Left colon (tissue), 2 donors: ENCODE data around the gene LRRC56. TPM values are rescaled to one million over a fixed set of nuclear protein-coding genes. Genes with fewer than 3 reads are reported as not detected.
"Not testable (repeated sequence)": the region's sequence is repeated elsewhere in the genome, so short reads cannot be mapped to it uniquely, and the experiment has no call there.

Source experiments
- ATAC-seq: fragments of 200-7000 bp; cut with Tn5 transposase; one replicate; pipeline ENCODE4 v1.9.1; 2020; ENCODE audit warnings: mild to moderate bottlenecking, moderate library complexity
- DNase-seq, 2 donors: peaks; one replicate each; pipeline ENCODE4 v3.0.0-alpha.2; 2020
- intact Hi-C, 2 donors: fragments of 100-400 bp; cut with DNase I in 1 of 2; cut with micrococcal nuclease in 1 of 2; formaldehyde crosslinking; loops; one replicate each; pipeline versions ENCODE4 v1.11.2 to v1.14.0; 2022; cut with DNase I, micrococcal nuclease
- total RNA-seq, 2 donors: library from RNA; stranded (reverse); fragmentation: NEBNext Ultra II Directional; extraction: Animal tissue kit (Norgen Biotek cat#: 25700); gene quantifications; one replicate each; pipeline ENCODE4 v1.2.1, GENCODE V29; 2021
- donor health status: DM: no; HTN: no; CAD: no.
- donor health status: DM: yes; HTN: yes; CAD: no.

LRRC56 gene
- total RNA-seq, 2 donors from 2014 or later: 3.7 to 4.7 TPM

GRCh38 chr11:516400-516799 lies 20.9 kb upstream of the LRRC56 start:
- intact Hi-C loops: no loop called here
- ATAC-seq (no peak), DNase-seq (no peak)

GRCh38 chr11:516918-517685 lies 20.2 kb upstream of the LRRC56 start:
- DNase-seq, ATAC-seq, intact Hi-C loops: not testable (repeated sequence)

DNA sequence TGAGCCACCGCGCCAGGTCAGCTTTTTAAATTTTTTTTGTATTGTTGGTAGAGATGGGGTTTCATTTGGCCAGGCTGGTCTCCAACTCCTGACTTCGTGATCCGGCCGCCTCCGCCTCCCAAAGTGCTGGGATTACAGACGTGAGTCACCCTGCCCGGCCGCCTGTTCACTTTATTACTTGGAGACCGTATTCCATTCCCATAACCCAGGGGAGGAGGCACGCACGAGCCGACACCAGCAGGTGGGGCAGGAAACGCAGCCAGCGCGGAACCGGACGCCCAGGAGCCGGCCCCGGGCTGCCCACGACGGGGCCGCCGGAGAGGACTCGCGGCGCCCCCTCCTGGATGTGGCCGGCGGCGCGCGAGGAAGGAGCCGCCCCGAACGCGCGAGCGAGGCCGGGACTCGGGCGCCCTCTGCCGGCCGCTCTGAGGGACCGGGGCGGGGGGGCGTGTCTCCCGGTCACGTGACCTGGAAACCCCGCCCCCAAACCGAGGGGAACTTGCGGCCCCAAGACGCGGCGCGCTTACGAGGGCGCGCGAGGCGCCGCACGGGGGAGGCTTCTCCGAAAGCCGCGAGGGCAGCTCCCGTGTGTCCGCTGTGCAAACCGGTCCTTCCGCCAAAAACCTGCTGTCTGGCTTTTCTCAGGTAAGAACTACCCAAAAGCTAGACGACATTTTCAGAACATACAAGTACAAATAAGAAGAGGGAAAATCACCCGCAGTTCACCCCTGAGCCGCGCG lies 18.7 kb upstream of the LRRC56 start:
- peak; percentile 99 for ATAC-seq
- intact Hi-C loops: no loop called here

GRCh38 chr11:520428-521176 lies 16.7 kb upstream of the LRRC56 start:
- DNase-seq (peak in 1 of 2 donors; percentile 8), ATAC-seq (no peak)
- intact Hi-C loops: no loop called here

More for the DNA sequence above, 18.7 kb upstream of the LRRC56 start:
- peak; percentile 92 to 96 for DNase-seq

- no peak for ATAC-seq
- intact Hi-C loops: no loop called here
These were observed 16.1 kb upstream of the LRRC56 start for GRCh38 chr11:521177-521688.

DNA sequence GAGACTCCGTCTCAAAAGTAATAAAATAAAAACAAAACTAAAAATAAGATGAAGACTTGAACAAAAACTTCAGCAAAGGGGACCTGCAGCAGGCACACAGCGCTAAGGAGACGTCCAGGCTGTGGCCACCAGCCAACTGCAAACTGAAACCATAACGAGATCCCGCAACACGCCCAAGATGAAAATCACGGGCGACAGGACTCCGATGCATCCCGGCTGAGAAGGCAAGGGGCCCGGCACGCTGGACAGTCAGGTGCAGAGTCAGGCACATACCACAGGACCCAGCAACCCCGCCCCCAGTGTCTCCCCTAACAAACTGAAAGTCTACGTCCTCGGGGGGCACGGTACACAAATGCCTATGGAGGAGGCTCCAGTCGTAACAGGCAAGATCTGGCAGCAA lies 11.1 kb upstream of the LRRC56 start:
- intact Hi-C loops: no loop called here
- ATAC-seq (no peak), DNase-seq (peak in 1 of 2 donors; percentile 5)

More at GRCh38 chr11:521177-521688, 16.1 kb upstream of the LRRC56 start:
- DNase-seq: no peak

GRCh38 chr11:528166-528814 lies 9.0 kb upstream of the LRRC56 start:
- ATAC-seq (no peak), DNase-seq (no peak)
- intact Hi-C loops: no loop called here

- no peak for DNase-seq
- no peak for ATAC-seq
- intact Hi-C loops: no loop called here
These were observed 8.3 kb upstream of the LRRC56 start for GRCh38 chr11:528815-529727.

DNA sequence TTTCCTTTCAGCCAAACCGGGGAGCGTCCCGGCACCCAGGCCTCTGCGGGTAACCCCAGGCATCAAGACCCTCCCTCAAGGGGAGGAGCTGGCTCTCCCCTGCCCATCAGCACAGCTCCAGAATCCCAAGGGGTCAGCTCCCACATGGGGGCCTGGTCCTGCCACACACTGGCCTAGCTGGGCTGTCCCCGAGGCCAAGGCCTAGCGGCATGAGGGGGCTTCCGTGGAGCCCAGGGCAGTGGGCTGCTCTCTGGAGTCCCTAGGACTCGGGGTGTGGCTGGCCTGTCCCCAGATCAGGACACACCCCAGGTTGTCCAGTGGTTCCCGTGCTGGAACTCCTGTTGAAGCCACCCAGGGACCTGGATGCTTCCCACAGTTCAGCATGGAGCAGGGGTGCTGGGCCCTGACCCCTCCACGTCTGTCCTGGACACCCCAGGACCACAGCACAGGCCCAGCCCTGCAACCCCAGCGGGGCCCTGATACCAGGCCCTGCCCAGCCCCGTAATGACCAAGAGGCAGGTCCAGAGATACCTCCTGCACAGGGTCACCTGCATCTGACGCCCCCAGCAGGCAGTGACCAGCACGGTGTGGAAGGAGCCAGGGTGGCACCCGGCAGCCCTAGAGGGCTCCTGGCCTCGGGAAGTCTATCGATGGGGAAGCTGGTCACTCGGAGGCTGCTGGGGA lies 7.5 kb upstream of the LRRC56 start:
- intact Hi-C loops: no loop called here
- DNase-seq: no peak
- ATAC-seq: no peak

- intact Hi-C loops: no loop called here
- DNase-seq (no peak), ATAC-seq (no peak)
These were observed 6.1 kb upstream of the LRRC56 start for GRCh38 chr11:530960-531831.

GRCh38 chr11:531919-532526 lies 5.3 kb upstream of the LRRC56 start:
- DNase-seq (no peak), ATAC-seq (no peak)
- intact Hi-C loops: no loop called here

GRCh38 chr11:532527-532985 lies 4.8 kb upstream of the LRRC56 start:
- peak in 1 of 2 donors; percentile 7 for DNase-seq

GRCh38 chr11:532986-533585 lies 4.2 kb upstream of the LRRC56 start:
- ATAC-seq: no peak
- intact Hi-C loops: no loop called here
- DNase-seq: peak in 1 of 2 donors; percentile 24

More at GRCh38 chr11:532527-532985, 4.8 kb upstream of the LRRC56 start:
- ATAC-seq: no peak
- intact Hi-C loops: no loop called here

GRCh38 chr11:533586-534395 lies 3.5 kb upstream of the LRRC56 start:
- ATAC-seq: no peak
- intact Hi-C loops: no loop called here
- peak in 1 of 2 donors; percentile 28 for DNase-seq
